ENCODE data around the gene PYGO2. TPM values are rescaled to one million over a fixed set of nuclear protein-coding genes. Genes with fewer than 3 reads are reported as not detected.

The PYGO2 gene
- total RNA-seq, 1 experiment from 2014 or later, result 33.2 TPM

- Histone ChIP-seq H3K27ac (no peak overlapping the region), H3F3A (ENCODE audit: insufficient read depth, low read depth) (peaks cover 24% of the 10 kb centered on the region), H3K4me2 (no peak overlapping the region), H3K9me3 (ENCODE audit: insufficient read depth, low read depth) (no peaks in the 10 kb centered on the region), H3K4me3 (no peak overlapping the region), H3K79me2 (ENCODE audit: low read depth) (peaks cover 58% of the 10 kb centered on the region), H3K27me3 (ENCODE audit: insufficient read depth, low read depth) (no peaks in the 10 kb centered on the region), H3K36me3 (ENCODE audit: low read depth) (no peaks in the 10 kb centered on the region), H3K9me2 (ENCODE audit: insufficient read depth) (no peaks in the 10 kb centered on the region), H4K20me1 (ENCODE audit: insufficient read depth) (peaks cover 35% of the 10 kb centered on the region), H2AFZ (no peak overlapping the region), H3K4me1 (replicated peaks; ENCODE audit: insufficient read depth) (peaks cover 10% of the 10 kb centered on the region)
- POLR2A ChIA-PET (ENCODE audit: unreplicated experiment), result interaction anchor here (0.6 kb wide), 1 partner anchor 90 kb away, joined by 3 read pairs; no protein-coding TSS in a partner anchor
- intact Hi-C loops (cut with micrococcal nuclease; ENCODE audit: unreplicated experiment), result no loop called here
- CTCF ChIA-PET, result no interaction called here
- DNase-seq, result no peak
- TF ChIP-seq EZH2 (IDR thresholded peaks at IDR 0.05; ENCODE audit: low read depth), result no peak
- TF ChIP-seq CTCF (conservative IDR thresholded peaks at IDR 0.05), result no peak
- BruUV-seq (replicated peaks), result no TSS peak
Observed at GRCh38 chr1:155008015-155008941, 46.7 kb upstream of the PYGO2 start.

GRCh38 chr1:155007251-155007828, 45.8 kb upstream of the PYGO2 start:
- intact Hi-C loops (cut with micrococcal nuclease; ENCODE audit: unreplicated experiment), result no loop called here
- Histone ChIP-seq H3K4me2 (no peak overlapping the region), H3K79me2 (ENCODE audit: low read depth) (peaks cover 62% of the 10 kb centered on the region), H3K27ac (no peak overlapping the region), H3K4me3 (no peak overlapping the region), H3K9me3 (ENCODE audit: insufficient read depth, low read depth) (no peaks in the 10 kb centered on the region), H4K20me1 (ENCODE audit: insufficient read depth) (peaks cover 28% of the 10 kb centered on the region), H3K36me3 (ENCODE audit: low read depth) (no peaks in the 10 kb centered on the region), H3K27me3 (ENCODE audit: insufficient read depth, low read depth) (no peaks in the 10 kb centered on the region), H3K9me2 (ENCODE audit: insufficient read depth) (no peaks in the 10 kb centered on the region), H2AFZ (no peak overlapping the region), H3K4me1 (replicated peaks; ENCODE audit: insufficient read depth) (peaks cover 10% of the 10 kb centered on the region), H3F3A (ENCODE audit: insufficient read depth, low read depth) (peaks cover 18% of the 10 kb centered on the region)
- TF ChIP-seq EZH2 (IDR thresholded peaks at IDR 0.05; ENCODE audit: low read depth) (no peak), CTCF (conservative IDR thresholded peaks at IDR 0.05) (no peak)
- CTCF ChIA-PET, result no interaction called here
- no peak for DNase-seq
- POLR2A ChIA-PET (ENCODE audit: unreplicated experiment), result no interaction called here
- BruUV-seq (replicated peaks), result no TSS peak

- ChIA-PET CTCF (no interaction called here), POLR2A (ENCODE audit: unreplicated experiment) (no interaction called here)
- intact Hi-C loops (cut with micrococcal nuclease; ENCODE audit: unreplicated experiment), result no loop called here
- H3K4me1 ChIP-seq (replicated peaks; ENCODE audit: insufficient read depth), result peaks cover 10% of the 10 kb centered on the region
- no peaks in the 10 kb centered on the region for H3K9me2 ChIP-seq (ENCODE audit: insufficient read depth)
- H3K27me3 ChIP-seq (ENCODE audit: insufficient read depth, low read depth), result no peaks in the 10 kb centered on the region
- no peaks in the 10 kb centered on the region for H3K9me3 ChIP-seq (ENCODE audit: insufficient read depth, low read depth)
- no peak overlapping the region for H3K4me3 ChIP-seq
- DNase-seq, result no peak
- peaks cover 22% of the 10 kb centered on the region for H4K20me1 ChIP-seq (ENCODE audit: insufficient read depth)
- no peak overlapping the region for H3K27ac ChIP-seq
- no peak overlapping the region for H2AFZ ChIP-seq
- H3F3A ChIP-seq (ENCODE audit: insufficient read depth, low read depth), result peaks cover 12% of the 10 kb centered on the region
- TSS peak; percentile 5 for BruUV-seq (replicated peaks)
- TF ChIP-seq EZH2 (IDR thresholded peaks at IDR 0.05; ENCODE audit: low read depth) (no peak), CTCF (conservative IDR thresholded peaks at IDR 0.05) (no peak)
- no peaks in the 10 kb centered on the region for H3K36me3 ChIP-seq (ENCODE audit: low read depth)
- no peak overlapping the region for H3K4me2 ChIP-seq
- peaks cover 62% of the 10 kb centered on the region for H3K79me2 ChIP-seq (ENCODE audit: low read depth)
Observed at GRCh38 chr1:155006601-155007101, 45.1 kb upstream of the PYGO2 start.

All from PC-9 (cell line).